K562 (cell line): ENCODE measurements around the gene TRAPPC5.

Source experiments
- CBX3 ChIP-seq, 2 experiments: IDR thresholded peaks; 1 replicate in 1 of 2; 2 replicates in 1 of 2; pipeline ENCODE4 v1.6.1; 2012; ENCODE audit warnings: inconsistent platforms in 2 of 2, low read length in 2 of 2, borderline replicate concordance in 1 of 2, control low read depth in 1 of 2
- HMGN3 ChIP-seq: IDR thresholded peaks from 2 replicates; pipeline ENCODE4 v1.6.1; 2011; ENCODE audit warnings: borderline replicate concordance, low read depth, mild to moderate bottlenecking, mixed read lengths, low read length; ENCODE audit not compliant: insufficient read length; ENCODE audit errors: extremely low read depth
- TF ChIP-seq, protein P1 (sequence below): sonication (generic); formaldehyde crosslinking; IDR thresholded peaks from 2 replicates; pipeline ENCODE4 v1.8.0; 2022; ENCODE audit warnings: missing genetic modification reagents, mild to moderate bottlenecking, borderline replicate concordance

- TF ChIP-seq HMGN3 (no peak), CBX3 (IDR thresholded peaks at IDR 0.05; ENCODE audit: borderline replicate concordance in 1 of 2, low read length in 2 of 2) (no peak)
- TF ChIP-seq, protein P1, sequence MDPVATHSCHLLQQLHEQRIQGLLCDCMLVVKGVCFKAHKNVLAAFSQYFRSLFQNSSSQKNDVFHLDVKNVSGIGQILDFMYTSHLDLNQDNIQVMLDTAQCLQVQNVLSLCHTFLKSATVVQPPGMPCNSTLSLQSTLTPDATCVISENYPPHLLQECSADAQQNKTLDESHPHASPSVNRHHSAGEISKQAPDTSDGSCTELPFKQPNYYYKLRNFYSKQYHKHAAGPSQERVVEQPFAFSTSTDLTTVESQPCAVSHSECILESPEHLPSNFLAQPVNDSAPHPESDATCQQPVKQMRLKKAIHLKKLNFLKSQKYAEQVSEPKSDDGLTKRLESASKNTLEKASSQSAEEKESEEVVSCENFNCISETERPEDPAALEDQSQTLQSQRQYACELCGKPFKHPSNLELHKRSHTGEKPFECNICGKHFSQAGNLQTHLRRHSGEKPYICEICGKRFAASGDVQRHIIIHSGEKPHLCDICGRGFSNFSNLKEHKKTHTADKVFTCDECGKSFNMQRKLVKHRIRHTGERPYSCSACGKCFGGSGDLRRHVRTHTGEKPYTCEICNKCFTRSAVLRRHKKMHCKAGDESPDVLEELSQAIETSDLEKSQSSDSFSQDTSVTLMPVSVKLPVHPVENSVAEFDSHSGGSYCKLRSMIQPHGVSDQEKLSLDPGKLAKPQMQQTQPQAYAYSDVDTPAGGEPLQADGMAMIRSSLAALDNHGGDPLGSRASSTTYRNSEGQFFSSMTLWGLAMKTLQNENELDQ (CRISPR knock-in tag): no peak
Observed at GRCh38 chr19:7716762-7717161, 36.1 kb downstream of the TRAPPC5 start.
